Mucosa of rectum (tissue), 2 donors: ENCODE data around the gene JAKMIP1.

ENCODE experiments used
- H3K27ac ChIP-seq, 2 donors: one replicate each; pipeline ENCODE4 v1.7.0; 2013; ENCODE audit warnings: inconsistent platforms in 2 of 2, low read depth in 2 of 2, low read length in 2 of 2
- H3K27me3 ChIP-seq, 2 donors: one replicate each; pipeline ENCODE4 v1.7.0; 2013; ENCODE audit warnings: low read length in 2 of 2; ENCODE audit not compliant: control insufficient read depth in 2 of 2, insufficient read depth in 2 of 2
- H3K36me3 ChIP-seq, 2 donors: one replicate each; pipeline ENCODE4 v1.7.0; 2013; ENCODE audit warnings: low read length in 2 of 2; ENCODE audit not compliant: control insufficient read depth in 2 of 2, insufficient read depth in 2 of 2
- H3K4me1 ChIP-seq, 2 donors: one replicate each; pipeline ENCODE4 v1.7.0; 2013; ENCODE audit warnings: low read length in 2 of 2, mild to moderate bottlenecking in 1 of 2; ENCODE audit not compliant: control insufficient read depth in 2 of 2, insufficient read depth in 2 of 2
- H3K4me3 ChIP-seq, 2 donors: one replicate each; pipeline ENCODE4 v1.7.0; 2013; ENCODE audit warnings: low read length in 2 of 2
- H3K9ac ChIP-seq, 2 donors: one replicate each; pipeline ENCODE4 v1.7.0; 2013; ENCODE audit warnings: low read length in 2 of 2, low read depth in 1 of 2, mild to moderate bottlenecking in 1 of 2
- H3K9me3 ChIP-seq, 2 donors: one replicate each; pipeline ENCODE4 v1.7.0; 2013; ENCODE audit warnings: low read length in 2 of 2; ENCODE audit not compliant: control insufficient read depth in 2 of 2
- donor health status: healthy.
- donor health status: Normal muscosa, but diverticular disease.

The JAKMIP1 gene

GRCh38 chr4:6069845-6070709 lies 130.3 kb downstream of the JAKMIP1 start:
- no peaks in the 10 kb centered on the region for H3K9me3 ChIP-seq
- H3K9ac ChIP-seq: no peak overlapping the region
- H3K4me3 ChIP-seq: no peak overlapping the region
- H3K4me1 ChIP-seq: no peaks in the 10 kb centered on the region
- no peaks in the 10 kb centered on the region for H3K36me3 ChIP-seq
- no peak overlapping the region for H3K27ac ChIP-seq
- H3K27me3 ChIP-seq: no peaks in the 10 kb centered on the region

GRCh38 chr4:6068986-6069385 lies 131.4 kb downstream of the JAKMIP1 start:
- H3K9ac ChIP-seq: no peak overlapping the region
- no peak overlapping the region for H3K27ac ChIP-seq
- no peaks in the 10 kb centered on the region for H3K4me1 ChIP-seq
- H3K27me3 ChIP-seq: no peaks in the 10 kb centered on the region
- no peaks in the 10 kb centered on the region for H3K36me3 ChIP-seq
- H3K4me3 ChIP-seq: no peak overlapping the region
- no peaks in the 10 kb centered on the region for H3K9me3 ChIP-seq

GRCh38 chr4:6065934-6066590 lies 134.3 kb downstream of the JAKMIP1 start:
- no peaks in the 10 kb centered on the region for H3K36me3 ChIP-seq
- H3K9ac ChIP-seq: no peak overlapping the region
- H3K4me3 ChIP-seq: no peak overlapping the region
- H3K27ac ChIP-seq: no peak overlapping the region
- no peaks in the 10 kb centered on the region for H3K4me1 ChIP-seq
- H3K27me3 ChIP-seq: no peaks in the 10 kb centered on the region
- H3K9me3 ChIP-seq: no peaks in the 10 kb centered on the region

- no peaks in the 10 kb centered on the region for H3K4me1 ChIP-seq
- no peaks in the 10 kb centered on the region for H3K27me3 ChIP-seq
- no peaks in the 10 kb centered on the region for H3K36me3 ChIP-seq
- H3K4me3 ChIP-seq: no peak overlapping the region
- H3K9ac ChIP-seq: no peak overlapping the region
- no peak overlapping the region for H3K27ac ChIP-seq
- H3K9me3 ChIP-seq: peaks cover 0 to 3% of the 10 kb centered on the region in 2 donors
These were observed 135.2 kb downstream of the JAKMIP1 start for GRCh38 chr4:6065166-6065565.

GRCh38 chr4:6064383-6064782 lies 136.0 kb downstream of the JAKMIP1 start:
- peaks cover 0 to 4% of the 10 kb centered on the region in 2 donors for H3K9me3 ChIP-seq
- H3K4me1 ChIP-seq: no peaks in the 10 kb centered on the region
- no peak overlapping the region for H3K9ac ChIP-seq
- H3K4me3 ChIP-seq: no peak overlapping the region
- no peaks in the 10 kb centered on the region for H3K27me3 ChIP-seq
- H3K36me3 ChIP-seq: no peaks in the 10 kb centered on the region
- no peak overlapping the region for H3K27ac ChIP-seq

GRCh38 chr4:6063684-6064083 lies 136.7 kb downstream of the JAKMIP1 start:
- no peaks in the 10 kb centered on the region for H3K4me1 ChIP-seq
- H3K36me3 ChIP-seq: no peaks in the 10 kb centered on the region
- no peak overlapping the region for H3K4me3 ChIP-seq
- no peak overlapping the region for H3K9ac ChIP-seq
- no peak overlapping the region for H3K27ac ChIP-seq
- H3K9me3 ChIP-seq: peaks cover 2 to 11% of the 10 kb centered on the region in 2 donors
- no peaks in the 10 kb centered on the region for H3K27me3 ChIP-seq

GRCh38 chr4:6062133-6062532 lies 138.2 kb downstream of the JAKMIP1 start:
- Histone ChIP-seq H3K9ac (no peak overlapping the region), H3K27me3 (no peaks in the 10 kb centered on the region), H3K36me3 (no peaks in the 10 kb centered on the region), H3K4me1 (no peaks in the 10 kb centered on the region), H3K4me3 (no peak overlapping the region), H3K27ac (no peak overlapping the region), H3K9me3 (peaks cover 2 to 19% of the 10 kb centered on the region in 2 donors)

- H3K4me1 ChIP-seq: no peaks in the 10 kb centered on the region
- no peaks in the 10 kb centered on the region for H3K27me3 ChIP-seq
- H3K9me3 ChIP-seq: peaks cover 2 to 19% of the 10 kb centered on the region in 2 donors
- no peak overlapping the region for H3K9ac ChIP-seq
- H3K4me3 ChIP-seq: no peak overlapping the region
- no peaks in the 10 kb centered on the region for H3K36me3 ChIP-seq
- H3K27ac ChIP-seq: no peak overlapping the region
These were observed 141.0 kb downstream of the JAKMIP1 start for GRCh38 chr4:6059375-6059805.

- H3K27me3 ChIP-seq: no peaks in the 10 kb centered on the region
- peaks cover 2 to 19% of the 10 kb centered on the region in 2 donors for H3K9me3 ChIP-seq
- no peak overlapping the region for H3K9ac ChIP-seq
- H3K4me3 ChIP-seq: no peak overlapping the region
- H3K27ac ChIP-seq: no peak overlapping the region
- no peaks in the 10 kb centered on the region for H3K36me3 ChIP-seq
- H3K4me1 ChIP-seq: no peaks in the 10 kb centered on the region
These were observed 141.6 kb downstream of the JAKMIP1 start for GRCh38 chr4:6058531-6059374.
